Measurements from ENCODE around the gene MVB12B.

DNA sequence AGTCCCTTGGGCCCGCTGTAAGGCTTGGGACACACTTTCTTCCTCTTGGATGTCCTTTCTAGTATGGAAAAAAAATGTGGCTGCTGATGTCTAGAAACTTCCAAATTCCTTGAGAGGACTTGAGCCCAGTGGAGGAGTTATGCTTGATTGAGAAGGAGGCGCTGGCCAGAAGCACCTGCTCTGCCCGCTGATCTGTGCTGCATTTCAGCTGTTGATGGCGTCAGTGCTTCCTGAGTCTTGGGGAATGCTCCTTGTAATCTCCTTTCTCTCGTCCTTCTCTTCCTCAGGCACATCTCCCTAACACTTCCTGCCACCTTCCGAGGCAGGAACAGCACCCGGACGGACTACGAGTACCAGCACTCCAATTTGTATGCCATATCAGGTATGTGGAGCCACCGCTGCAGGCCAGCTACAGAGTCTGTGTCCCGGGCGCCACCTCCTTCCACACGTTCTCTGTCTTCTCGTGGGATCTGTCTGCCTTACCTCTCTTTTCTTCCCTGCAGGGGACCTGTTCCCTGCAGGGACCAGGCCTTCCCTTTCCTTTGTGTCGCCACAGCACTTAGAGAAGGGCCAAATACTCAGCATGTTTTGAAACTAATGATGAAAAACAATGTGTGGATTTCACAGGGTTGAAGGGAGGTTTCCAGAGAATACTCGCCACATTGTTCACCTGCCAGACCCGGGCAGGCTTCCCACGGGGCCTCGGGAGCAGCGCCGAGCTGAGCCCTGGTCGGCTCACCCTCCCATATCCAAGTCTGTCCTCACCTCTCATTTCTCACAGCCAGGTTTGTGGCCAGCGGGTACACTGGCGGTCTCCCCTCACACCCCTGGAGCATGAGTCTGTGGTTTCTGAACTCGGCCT, 95.2 kb downstream of the MVB12B start:
- TF ChIP-seq, protein P1, sequence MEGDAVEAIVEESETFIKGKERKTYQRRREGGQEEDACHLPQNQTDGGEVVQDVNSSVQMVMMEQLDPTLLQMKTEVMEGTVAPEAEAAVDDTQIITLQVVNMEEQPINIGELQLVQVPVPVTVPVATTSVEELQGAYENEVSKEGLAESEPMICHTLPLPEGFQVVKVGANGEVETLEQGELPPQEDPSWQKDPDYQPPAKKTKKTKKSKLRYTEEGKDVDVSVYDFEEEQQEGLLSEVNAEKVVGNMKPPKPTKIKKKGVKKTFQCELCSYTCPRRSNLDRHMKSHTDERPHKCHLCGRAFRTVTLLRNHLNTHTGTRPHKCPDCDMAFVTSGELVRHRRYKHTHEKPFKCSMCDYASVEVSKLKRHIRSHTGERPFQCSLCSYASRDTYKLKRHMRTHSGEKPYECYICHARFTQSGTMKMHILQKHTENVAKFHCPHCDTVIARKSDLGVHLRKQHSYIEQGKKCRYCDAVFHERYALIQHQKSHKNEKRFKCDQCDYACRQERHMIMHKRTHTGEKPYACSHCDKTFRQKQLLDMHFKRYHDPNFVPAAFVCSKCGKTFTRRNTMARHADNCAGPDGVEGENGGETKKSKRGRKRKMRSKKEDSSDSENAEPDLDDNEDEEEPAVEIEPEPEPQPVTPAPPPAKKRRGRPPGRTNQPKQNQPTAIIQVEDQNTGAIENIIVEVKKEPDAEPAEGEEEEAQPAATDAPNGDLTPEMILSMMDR (IDR thresholded peaks at IDR 0.05): no peak
- TF ChIP-seq POLR2AphosphoS5 (IDR thresholded peaks at IDR 0.05) (no peak), EP300 (IDR thresholded peaks at IDR 0.05) (no peak)
